ENCODE results near the gene MAPRE3.

DNA sequence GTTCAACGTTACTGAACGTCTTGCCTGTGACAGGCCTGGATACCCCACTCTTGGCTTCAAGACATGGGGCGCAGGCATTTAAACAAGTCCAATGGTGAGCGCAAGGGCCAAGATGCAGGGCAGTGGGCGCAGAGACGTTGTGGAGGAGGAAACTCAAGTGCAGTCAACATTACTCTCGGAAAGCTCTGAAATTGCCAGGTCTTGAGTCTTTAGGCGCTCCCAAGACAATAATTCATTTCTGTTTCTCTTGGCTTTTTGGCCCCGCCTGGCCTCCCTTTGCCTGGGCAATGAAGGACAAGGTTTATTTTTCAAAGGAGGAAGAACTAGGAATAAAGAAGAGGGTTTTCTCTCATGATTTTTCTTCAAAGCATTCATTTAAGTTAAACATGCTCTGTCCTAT lies 49.0 kb downstream of the MAPRE3 start:
- TF ChIP-seq CTCF (IDR thresholded peaks at IDR 0.05; ENCODE audit: insufficient read depth, low read length, poor library complexity, severe bottlenecking) (no peak), EZH2phosphoT487 (conservative IDR thresholded peaks at IDR 0.05; ENCODE audit: low read length) (no peak)
